Stimulated activated naive CD8-positive, alpha-beta T cell treated with anti-CD3 and anti-CD28 coated beads, Interleukin-15, Interleukin-2, amounts not matched to agents 100 U/mL and 50 U/mL, for 24 hours (primary cell): Measurements from ENCODE around the gene SMPD3.
A peak's percentile ranks its signal among the peaks of the same experiment; 100 is the strongest.

Experiments
- ATAC-seq: fragments of 150-1000 bp; cut with Tn5 transposase; one replicate; pipeline ENCODE4 v1.10.0; 2021
- DNase-seq: peaks from one replicate; pipeline ENCODE4 v3.0.0; 2021

Gene SMPD3

GRCh38 chr16:68369697-68370580 is 78.4 kb downstream of the SMPD3 start:
- peak; percentile 63 for ATAC-seq
- peak; percentile 61 for DNase-seq

DNA sequence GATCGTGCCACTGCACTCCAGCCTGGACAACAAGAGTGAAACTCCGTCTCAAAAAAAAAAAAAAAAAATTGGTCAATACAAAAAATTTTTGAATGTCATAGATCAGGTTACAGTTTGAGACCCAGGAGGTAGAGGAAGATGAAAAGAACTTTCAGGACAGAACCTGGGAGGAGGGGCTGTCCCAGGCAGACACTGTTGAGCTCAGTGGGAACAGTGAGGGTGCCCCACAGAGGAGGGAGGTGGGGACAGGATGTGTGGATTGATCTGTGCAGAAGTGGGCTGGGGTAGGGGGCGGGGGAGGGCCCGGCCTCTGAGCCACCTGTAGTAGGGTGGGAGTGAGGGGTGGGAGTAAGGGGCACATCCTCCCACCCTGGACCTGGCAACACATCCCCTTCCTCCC is 79.1 kb downstream of the SMPD3 start:
- DNase-seq (no peak), ATAC-seq (no peak)

- peak; percentile 49 for DNase-seq
- peak; percentile 28 for ATAC-seq
Observed at GRCh38 chr16:68368301-68368888, 79.9 kb downstream of the SMPD3 start.

- ATAC-seq (no peak), DNase-seq (no peak)
Observed at GRCh38 chr16:68367891-68368290, 80.4 kb downstream of the SMPD3 start.

- ATAC-seq = no peak
- DNase-seq = no peak
Observed at GRCh38 chr16:68367440-68367839, 80.9 kb downstream of the SMPD3 start.

GRCh38 chr16:68367030-68367429 is 81.3 kb downstream of the SMPD3 start:
- no peak for ATAC-seq
- DNase-seq = peak; percentile 65

GRCh38 chr16:68366062-68366461 is 82.2 kb downstream of the SMPD3 start:
- DNase-seq = no peak
- no peak for ATAC-seq

GRCh38 chr16:68365167-68365817 is 83.0 kb downstream of the SMPD3 start:
- ATAC-seq (no peak), DNase-seq (no peak)

- no peak for DNase-seq
- no peak for ATAC-seq
Observed at GRCh38 chr16:68364561-68364998, 83.7 kb downstream of the SMPD3 start.

DNA sequence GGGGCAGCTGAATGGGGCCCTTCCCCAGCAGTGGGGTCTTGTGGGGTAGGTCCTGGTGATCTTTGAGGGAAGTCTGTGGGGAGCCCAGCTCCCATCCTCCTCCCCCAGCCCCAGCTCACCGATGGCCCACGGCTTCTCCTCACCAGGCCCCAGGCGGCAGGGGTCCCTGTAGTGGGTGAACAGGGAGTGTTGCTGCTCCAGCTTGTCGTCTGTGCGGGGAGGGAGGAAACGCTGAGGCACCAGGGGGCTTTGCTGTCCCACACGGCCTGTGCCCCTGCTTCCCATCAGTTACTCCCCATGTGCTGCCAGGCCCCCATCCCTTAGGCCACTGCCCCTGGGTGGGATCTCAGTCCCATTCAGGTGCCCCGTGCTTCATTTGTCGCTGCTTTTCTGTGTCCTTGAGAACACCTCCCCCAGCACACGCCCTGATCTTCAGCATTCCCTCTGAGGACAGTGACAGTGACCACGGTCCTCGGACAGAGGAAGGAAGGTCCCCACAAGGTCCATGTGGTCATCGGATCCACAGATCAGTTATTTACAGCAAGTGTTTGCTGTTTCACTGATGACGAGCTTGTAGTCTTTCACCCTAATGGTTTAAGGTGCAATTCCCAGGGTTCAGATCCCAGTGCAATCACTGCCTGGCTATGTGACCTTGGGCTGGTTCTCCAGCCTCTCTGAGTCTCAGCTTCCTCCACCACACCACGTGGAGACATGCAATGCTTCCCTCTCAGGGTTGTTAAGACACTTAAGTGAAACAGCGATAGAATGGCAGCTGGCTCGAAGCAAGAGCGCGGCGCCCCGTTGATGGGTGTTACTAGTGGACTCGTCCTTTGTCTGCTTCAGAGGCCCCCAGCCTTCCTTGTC is 84.4 kb downstream of the SMPD3 start:
- ATAC-seq = no peak
- DNase-seq = no peak

DNA sequence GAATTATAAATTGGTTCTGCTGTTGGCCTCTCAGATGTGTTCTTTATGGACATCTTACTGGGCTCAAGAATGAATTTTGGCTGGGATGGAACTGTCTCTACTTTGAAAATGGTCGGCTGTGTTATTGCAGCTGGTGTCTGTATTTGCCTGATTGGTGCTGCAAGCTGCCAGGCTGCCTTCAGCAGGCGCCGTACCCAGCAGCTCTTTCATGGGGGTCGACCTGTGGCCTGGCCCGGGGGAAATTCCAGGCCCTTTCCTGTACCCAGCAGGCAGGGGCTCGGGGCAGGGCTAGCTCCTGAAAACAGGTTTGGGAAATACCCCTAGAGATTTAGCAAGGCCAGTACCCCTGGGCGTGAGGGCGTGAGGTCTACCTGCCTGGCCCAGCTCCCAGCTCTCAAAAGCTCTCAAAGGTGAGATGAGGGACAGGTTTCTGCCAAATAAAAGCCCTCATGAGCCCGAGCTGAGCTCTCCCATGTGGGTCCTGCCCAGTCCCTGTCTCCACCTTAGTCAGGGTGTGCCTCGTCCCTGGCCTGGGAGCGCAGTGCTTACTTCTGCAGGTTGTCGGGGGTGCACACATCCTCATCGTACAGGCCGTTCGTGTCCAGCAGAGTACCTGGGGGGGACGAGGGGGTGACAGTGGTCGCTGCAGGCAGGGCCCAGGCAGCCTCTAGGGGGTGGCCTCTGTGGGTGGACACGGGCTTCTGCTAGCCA is 85.2 kb downstream of the SMPD3 start:
- no peak for ATAC-seq

DNA sequence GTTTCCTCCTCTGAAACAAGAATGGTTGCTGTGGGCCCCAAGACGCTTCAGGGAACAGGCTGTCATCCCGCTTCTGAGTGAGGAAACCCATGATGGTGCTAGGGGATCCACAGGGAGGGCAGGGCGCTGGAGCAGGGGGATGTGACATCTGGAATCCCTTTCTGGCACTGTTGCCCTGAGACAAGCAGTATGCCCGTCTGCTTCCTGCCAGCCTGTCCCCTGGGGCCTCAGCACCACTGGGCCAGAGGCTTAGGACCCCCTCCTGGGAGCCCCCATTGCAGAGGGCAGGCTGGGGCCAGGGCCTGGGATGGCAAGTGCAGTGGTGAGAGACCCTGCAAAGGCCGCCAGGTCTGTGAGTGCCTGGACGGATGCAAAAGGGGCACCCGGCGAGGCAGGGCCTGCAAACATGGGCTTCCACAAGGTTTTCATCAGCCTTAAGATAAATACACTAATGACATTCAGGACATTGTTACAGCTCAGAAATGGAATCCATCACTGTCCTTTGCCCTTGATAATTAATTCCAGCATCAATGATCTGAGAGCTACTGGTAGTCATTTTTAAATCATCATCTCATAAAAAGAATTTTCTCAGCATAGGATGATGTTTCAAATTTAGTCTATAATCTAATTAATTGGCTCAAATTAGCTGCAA is 85.9 kb downstream of the SMPD3 start:
- DNase-seq (no peak), ATAC-seq (no peak)

More for the DNA sequence above, 85.2 kb downstream of the SMPD3 start:
- no peak for DNase-seq

GRCh38 chr16:68361485-68361884 is 86.8 kb downstream of the SMPD3 start:
- ATAC-seq (no peak), DNase-seq (no peak)

DNA sequence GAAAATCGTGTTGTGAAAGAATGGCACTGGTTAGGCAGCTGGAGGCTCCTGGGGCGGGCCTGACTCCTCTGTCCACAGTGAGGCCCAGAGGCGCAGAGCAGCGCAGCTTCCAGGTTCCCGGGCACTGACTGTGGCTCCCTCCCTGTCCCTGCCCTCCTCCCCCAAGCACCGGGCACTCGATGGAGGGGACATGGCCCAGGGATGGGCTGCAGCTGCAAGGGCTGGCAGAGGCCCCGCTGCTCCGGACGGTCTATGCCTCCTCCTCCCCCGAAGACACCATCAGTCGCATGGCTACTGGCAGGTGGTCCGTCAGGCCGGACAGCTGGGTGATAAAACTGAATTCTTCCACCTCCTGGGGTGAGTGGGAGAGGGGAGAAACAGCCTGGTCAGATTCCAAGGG is 87.4 kb downstream of the SMPD3 start:
- ATAC-seq (no peak), DNase-seq (no peak)

DNA sequence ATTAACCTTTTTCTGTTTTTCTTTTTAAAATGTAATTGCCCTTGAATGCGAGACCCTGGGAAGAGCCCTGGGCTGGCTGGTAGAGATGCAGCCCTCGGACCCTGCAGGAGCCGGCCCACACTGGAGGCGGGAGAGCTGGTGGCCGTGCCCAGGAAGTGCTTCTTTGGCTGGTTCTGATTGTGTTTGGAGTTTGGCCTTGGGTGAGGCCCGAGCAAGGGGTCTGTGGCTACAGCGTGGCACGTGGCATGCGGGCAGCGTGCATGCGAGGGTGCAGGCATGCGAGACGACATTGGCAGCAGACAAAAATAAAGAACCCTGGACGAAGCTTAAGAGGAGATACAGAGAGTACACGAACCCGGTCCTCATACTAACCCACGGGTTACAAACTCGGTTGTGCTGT is 87.8 kb downstream of the SMPD3 start:
- DNase-seq (no peak), ATAC-seq (no peak)

- no peak for ATAC-seq
Observed at GRCh38 chr16:68359398-68360191, 88.7 kb downstream of the SMPD3 start.

DNA sequence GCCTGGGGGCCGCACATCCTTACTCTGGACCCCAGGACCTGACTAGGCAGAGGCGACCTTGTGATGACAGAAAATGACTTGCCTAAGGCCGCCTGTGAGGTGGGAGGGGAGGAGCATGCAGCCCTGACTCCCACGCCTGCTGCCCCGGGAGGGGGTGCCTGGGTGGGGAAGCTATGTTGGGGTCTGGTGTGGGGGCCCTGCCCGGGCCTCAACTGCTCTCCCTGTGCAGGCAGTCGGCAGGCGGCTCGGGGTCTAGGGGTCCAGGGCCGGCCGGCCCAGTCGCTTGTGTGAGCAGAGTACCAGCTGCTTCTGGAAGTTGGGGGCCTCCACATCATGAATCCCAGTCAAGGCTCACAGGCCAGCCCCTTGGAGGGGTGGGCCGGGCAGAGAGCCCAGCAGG is 89.4 kb downstream of the SMPD3 start:
- DNase-seq (no peak), ATAC-seq (no peak)

More at GRCh38 chr16:68359398-68360191, 88.7 kb downstream of the SMPD3 start:
- DNase-seq = no peak

DNA sequence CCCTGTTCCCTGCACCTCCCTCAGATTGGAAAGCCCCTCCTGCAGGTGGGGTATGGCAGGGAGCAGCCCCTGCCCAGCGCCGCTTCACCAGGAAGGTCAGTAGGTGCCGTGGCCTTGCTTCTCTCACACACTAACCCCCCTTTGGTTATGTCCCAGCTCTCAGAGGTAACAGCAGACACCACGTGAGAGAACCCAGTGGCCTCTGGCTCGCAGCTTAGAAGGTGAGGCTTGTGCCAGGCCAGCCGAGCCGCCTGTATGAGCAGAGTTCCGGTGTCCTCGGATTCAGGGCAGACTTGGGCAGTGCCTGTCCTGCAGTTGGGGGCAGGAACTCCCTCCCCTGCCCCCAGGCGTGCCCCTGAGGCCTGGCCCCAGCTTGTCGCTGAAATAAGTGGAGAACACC is 90.4 kb downstream of the SMPD3 start:
- ATAC-seq = no peak
- no peak for DNase-seq

- DNase-seq (no peak), ATAC-seq (no peak)
Observed at GRCh38 chr16:68357521-68357922, 90.8 kb downstream of the SMPD3 start.

- ATAC-seq = no peak
- DNase-seq = no peak
Observed at GRCh38 chr16:68356919-68357286, 91.4 kb downstream of the SMPD3 start.
